H1 (cell line): Measurements from ENCODE around the gene SEC14L3. TPM values are rescaled to one million over a fixed set of nuclear protein-coding genes. Genes with fewer than 3 reads are reported as not detected.

ENCODE experiments used
- polyA plus RNA-seq, 7 experiments: library from polyadenylated mRNA; depleted of rRNA in 3 of 7; stranded (reverse) in 5 of 7; unstranded in 2 of 7; fragments of >200 nt in 5 of 7; fragments of 200-250 nt in 2 of 7; gene quantifications; 1 replicate in 5 of 7; 2 replicates in 1 of 7; 4 replicates in 1 of 7; pipeline versions ENCODE4 v1.2.1 to v1.2.3, GENCODE V29; 2011 to 2013; ENCODE audit warnings: missing spikeins in 2 of 7, mixed read lengths in 2 of 7
- total RNA-seq: library from RNA; stranded (reverse); fragmentation: NEBNext Ultra II Directional; extraction: Animal tissue kit (Norgen Biotek cat#: 25700); gene quantifications from 2 replicates; pipeline ENCODE4 v1.2.1, GENCODE V29; 2021
- TF ChIP-seq, protein P1 (sequence below): fragments of 300-600 bp; sonication (generic); IDR thresholded peaks from 2 replicates; pipeline ENCODE4 v1.7.1; 2012; ENCODE audit warnings: low read length, moderate library complexity, mild to moderate bottlenecking, inconsistent platforms; ENCODE audit not compliant: insufficient replicate concordance

Gene SEC14L3
- total and polyA plus RNA-seq, 2 of the 8 experiments (the other 6 are each of a cell fraction or from before 2014, with no cell fraction given): not detected

- TF ChIP-seq, protein P1, sequence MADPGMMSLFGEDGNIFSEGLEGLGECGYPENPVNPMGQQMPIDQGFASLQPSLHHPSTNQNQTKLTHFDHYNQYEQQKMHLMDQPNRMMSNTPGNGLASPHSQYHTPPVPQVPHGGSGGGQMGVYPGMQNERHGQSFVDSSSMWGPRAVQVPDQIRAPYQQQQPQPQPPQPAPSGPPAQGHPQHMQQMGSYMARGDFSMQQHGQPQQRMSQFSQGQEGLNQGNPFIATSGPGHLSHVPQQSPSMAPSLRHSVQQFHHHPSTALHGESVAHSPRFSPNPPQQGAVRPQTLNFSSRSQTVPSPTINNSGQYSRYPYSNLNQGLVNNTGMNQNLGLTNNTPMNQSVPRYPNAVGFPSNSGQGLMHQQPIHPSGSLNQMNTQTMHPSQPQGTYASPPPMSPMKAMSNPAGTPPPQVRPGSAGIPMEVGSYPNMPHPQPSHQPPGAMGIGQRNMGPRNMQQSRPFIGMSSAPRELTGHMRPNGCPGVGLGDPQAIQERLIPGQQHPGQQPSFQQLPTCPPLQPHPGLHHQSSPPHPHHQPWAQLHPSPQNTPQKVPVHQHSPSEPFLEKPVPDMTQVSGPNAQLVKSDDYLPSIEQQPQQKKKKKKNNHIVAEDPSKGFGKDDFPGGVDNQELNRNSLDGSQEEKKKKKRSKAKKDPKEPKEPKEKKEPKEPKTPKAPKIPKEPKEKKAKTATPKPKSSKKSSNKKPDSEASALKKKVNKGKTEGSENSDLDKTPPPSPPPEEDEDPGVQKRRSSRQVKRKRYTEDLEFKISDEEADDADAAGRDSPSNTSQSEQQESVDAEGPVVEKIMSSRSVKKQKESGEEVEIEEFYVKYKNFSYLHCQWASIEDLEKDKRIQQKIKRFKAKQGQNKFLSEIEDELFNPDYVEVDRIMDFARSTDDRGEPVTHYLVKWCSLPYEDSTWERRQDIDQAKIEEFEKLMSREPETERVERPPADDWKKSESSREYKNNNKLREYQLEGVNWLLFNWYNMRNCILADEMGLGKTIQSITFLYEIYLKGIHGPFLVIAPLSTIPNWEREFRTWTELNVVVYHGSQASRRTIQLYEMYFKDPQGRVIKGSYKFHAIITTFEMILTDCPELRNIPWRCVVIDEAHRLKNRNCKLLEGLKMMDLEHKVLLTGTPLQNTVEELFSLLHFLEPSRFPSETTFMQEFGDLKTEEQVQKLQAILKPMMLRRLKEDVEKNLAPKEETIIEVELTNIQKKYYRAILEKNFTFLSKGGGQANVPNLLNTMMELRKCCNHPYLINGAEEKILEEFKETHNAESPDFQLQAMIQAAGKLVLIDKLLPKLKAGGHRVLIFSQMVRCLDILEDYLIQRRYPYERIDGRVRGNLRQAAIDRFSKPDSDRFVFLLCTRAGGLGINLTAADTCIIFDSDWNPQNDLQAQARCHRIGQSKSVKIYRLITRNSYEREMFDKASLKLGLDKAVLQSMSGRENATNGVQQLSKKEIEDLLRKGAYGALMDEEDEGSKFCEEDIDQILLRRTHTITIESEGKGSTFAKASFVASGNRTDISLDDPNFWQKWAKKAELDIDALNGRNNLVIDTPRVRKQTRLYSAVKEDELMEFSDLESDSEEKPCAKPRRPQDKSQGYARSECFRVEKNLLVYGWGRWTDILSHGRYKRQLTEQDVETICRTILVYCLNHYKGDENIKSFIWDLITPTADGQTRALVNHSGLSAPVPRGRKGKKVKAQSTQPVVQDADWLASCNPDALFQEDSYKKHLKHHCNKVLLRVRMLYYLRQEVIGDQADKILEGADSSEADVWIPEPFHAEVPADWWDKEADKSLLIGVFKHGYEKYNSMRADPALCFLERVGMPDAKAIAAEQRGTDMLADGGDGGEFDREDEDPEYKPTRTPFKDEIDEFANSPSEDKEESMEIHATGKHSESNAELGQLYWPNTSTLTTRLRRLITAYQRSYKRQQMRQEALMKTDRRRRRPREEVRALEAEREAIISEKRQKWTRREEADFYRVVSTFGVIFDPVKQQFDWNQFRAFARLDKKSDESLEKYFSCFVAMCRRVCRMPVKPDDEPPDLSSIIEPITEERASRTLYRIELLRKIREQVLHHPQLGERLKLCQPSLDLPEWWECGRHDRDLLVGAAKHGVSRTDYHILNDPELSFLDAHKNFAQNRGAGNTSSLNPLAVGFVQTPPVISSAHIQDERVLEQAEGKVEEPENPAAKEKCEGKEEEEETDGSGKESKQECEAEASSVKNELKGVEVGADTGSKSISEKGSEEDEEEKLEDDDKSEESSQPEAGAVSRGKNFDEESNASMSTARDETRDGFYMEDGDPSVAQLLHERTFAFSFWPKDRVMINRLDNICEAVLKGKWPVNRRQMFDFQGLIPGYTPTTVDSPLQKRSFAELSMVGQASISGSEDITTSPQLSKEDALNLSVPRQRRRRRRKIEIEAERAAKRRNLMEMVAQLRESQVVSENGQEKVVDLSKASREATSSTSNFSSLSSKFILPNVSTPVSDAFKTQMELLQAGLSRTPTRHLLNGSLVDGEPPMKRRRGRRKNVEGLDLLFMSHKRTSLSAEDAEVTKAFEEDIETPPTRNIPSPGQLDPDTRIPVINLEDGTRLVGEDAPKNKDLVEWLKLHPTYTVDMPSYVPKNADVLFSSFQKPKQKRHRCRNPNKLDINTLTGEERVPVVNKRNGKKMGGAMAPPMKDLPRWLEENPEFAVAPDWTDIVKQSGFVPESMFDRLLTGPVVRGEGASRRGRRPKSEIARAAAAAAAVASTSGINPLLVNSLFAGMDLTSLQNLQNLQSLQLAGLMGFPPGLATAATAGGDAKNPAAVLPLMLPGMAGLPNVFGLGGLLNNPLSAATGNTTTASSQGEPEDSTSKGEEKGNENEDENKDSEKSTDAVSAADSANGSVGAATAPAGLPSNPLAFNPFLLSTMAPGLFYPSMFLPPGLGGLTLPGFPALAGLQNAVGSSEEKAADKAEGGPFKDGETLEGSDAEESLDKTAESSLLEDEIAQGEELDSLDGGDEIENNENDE: no peak
Measured at GRCh38 chr22:30472994-30473720, 1.3 kb upstream of the SEC14L3 start (continued).
